ENCODE data around the gene HAUS3. TPM values are rescaled to one million over a fixed set of nuclear protein-coding genes. Genes with fewer than 3 reads are reported as not detected.
A peak's percentile ranks its signal among the peaks of the same experiment; 100 is the strongest.

The HAUS3 gene
- total and polyA plus RNA-seq, 2 of the 8 experiments (the other 6 are each of a cell fraction or from before 2014, with no cell fraction given): 3.2 to 14.8 TPM

DNA sequence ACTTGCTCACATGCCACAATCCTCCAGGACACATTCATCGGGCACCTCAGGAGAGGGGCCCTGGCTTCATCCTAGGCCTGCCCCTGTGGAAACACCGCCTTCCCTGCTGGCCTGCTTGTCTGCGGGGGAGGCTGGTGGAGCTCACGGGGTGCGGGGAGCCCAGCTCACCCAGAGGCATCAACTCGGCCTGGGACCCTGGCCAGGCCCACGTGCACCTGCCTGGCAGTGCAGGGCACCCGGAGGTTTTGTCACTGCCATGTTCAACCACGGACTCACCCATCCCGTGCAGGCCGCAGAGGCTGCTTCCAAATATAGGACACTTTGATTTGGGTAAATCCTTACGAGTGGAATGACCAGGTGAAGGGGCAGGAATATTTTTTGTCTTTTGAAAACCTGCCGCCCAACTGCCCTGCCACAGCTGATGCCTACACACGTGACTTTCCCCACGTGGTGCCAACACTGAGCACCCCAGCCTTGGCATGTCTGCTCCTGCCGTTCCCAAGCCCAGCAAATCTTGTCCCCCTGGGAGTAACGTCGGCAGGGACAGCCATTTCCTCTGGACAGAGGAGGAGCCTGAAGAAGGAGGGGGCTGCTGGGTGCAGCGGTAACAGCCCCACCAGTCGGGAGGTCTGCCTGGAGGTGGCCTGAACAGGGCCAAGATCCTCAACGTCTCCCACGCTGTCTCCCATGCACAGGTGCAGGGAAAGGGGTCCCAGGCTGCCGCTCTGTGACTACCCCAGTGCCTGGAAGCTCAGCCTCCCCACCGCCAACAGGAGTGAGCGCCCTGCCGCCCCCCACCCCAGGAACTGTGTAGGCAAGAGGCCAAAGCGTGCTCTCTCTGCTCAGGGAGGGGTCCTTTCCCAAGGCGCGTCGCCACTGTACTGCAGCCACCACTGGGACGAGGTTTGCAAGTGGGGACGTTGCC lies 11.5 kb upstream of the HAUS3 start:
- H3K18ac ChIP-seq (ENCODE audit: extremely low read depth, low read length): no peak overlapping the region
- H3K14ac ChIP-seq (ENCODE audit: insufficient read length): no peak overlapping the region
- TF ChIP-seq TBP (IDR thresholded peaks at IDR 0.05; ENCODE audit: low read depth, low read length) (no peak), TEAD4 (IDR thresholded peaks at IDR 0.05; ENCODE audit: low read depth, low read length) (no peak), RFX5 (IDR thresholded peaks at IDR 0.05; ENCODE audit: borderline replicate concordance, low read depth, low read length) (no peak), JUN (IDR thresholded peaks at IDR 0.05; ENCODE audit: low read depth, low read length) (no peak), SP1 (IDR thresholded peaks at IDR 0.05; ENCODE audit: low read depth, low read length) (no peak), ZNF274 (IDR thresholded peaks at IDR 0.05; ENCODE audit: borderline replicate concordance, extremely low read depth, low read length) (no peak)
- TF ChIP-seq, protein P1, sequence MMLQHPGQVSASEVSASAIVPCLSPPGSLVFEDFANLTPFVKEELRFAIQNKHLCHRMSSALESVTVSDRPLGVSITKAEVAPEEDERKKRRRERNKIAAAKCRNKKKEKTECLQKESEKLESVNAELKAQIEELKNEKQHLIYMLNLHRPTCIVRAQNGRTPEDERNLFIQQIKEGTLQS (IDR thresholded peaks at IDR 0.05; ENCODE audit: insufficient read depth, low read depth, low read length): no peak
- H3K4me3 ChIP-seq (ENCODE audit: extremely low read depth in 1 of 4, insufficient read depth in 2 of 4, low read depth in 3 of 4, low read length in 4 of 4): no peak overlapping the region
- H4K8ac ChIP-seq (ENCODE audit: extremely low read depth, insufficient read depth, low read length): no peak overlapping the region
- H3K23me2 ChIP-seq (ENCODE audit: low read depth, low read length): no peaks in the 10 kb centered on the region
- DNase-seq (ENCODE audit: low read depth in 1 of 2, low spot score in 2 of 2) (no peak), FAIRE-seq (no peak)
- H3K79me2 ChIP-seq (ENCODE audit: control insufficient read depth in 1 of 2, insufficient read depth in 2 of 2, low read length in 2 of 2): no peaks in the 10 kb centered on the region
- H2BK5ac ChIP-seq (ENCODE audit: low read depth, low read length): 0 out of 2 replicates have a peak overlapping the region, but pooled peaks have one; percentile 49
- H3K23ac ChIP-seq (ENCODE audit: insufficient read length): no peak overlapping the region
- no peak overlapping the region for H2BK12ac ChIP-seq (ENCODE audit: low read depth, low read length)
- H3K36me3 ChIP-seq (ENCODE audit: control insufficient read depth in 2 of 4, insufficient read depth in 4 of 4, low read length in 3 of 4): peaks cover 0 to 5% (median 2%) of the 10 kb centered on the region in 4 experiments; a peak in 2 of 8 replicates
- POLR2A ChIA-PET (ENCODE audit: partially characterized antibody): no interaction called here
- H3K4me2 ChIP-seq (ENCODE audit: insufficient read depth in 1 of 2, low read depth in 2 of 2, low read length in 2 of 2): no peak overlapping the region
- no peak overlapping the region; a peak in 1 of 7 replicates for H3K9ac ChIP-seq (replicated peaks in 1 of 4; ENCODE audit: extremely low read depth in 1 of 4, low read depth in 3 of 4, low read length in 3 of 4)
- H2BK120ac ChIP-seq (replicated peaks; ENCODE audit: low read depth, low read length): no peak overlapping the region
- no peak overlapping the region for H2AFZ ChIP-seq (ENCODE audit: low read length)
- H3K27me3 ChIP-seq (replicated peaks in 1 of 4; ENCODE audit: control insufficient read depth in 3 of 4, extremely low read depth in 1 of 4, insufficient read depth in 3 of 4, low read length in 3 of 4): no peaks in the 10 kb centered on the region
- no peak overlapping the region for H3K27ac ChIP-seq (ENCODE audit: low read depth, low read length)
- WGBS, 2 experiments (ENCODE audit: extremely low coverage in 1 of 2, insufficient coverage in 1 of 2, insufficient read length in 1 of 2, insufficient replicate concordance in 2 of 2, low coverage in 1 of 2, low lambda C conversion rate in 2 of 2, missing lambda C conversion rate in 1 of 2): 88% methylated on average over 32 of the region's 32 CpGs; no CpG with 5 or more reads in 1 of the 2 experiments
- CTCF ChIA-PET (ENCODE audit: partially characterized antibody): interaction anchor here (1.2 kb wide), 1 partner anchor 16 kb away, joined by 3 read pairs; no protein-coding TSS in a partner anchor
- no peak overlapping the region for H3K56ac ChIP-seq (replicated peaks; ENCODE audit: insufficient read length, low read depth, low read length)
- no peak overlapping the region for H4K5ac ChIP-seq (ENCODE audit: insufficient read length, low read depth, low read length)
- no peak overlapping the region for H3K4ac ChIP-seq (replicated peaks; ENCODE audit: insufficient read length, low read depth, low read length)
- H2AK5ac ChIP-seq (ENCODE audit: low read depth, low read length): no peak overlapping the region
- 0 out of 7 replicates have a peak, but pooled peaks cover 0 to 4% (median 0%) of the 10 kb centered on the region in 4 experiments for H3K4me1 ChIP-seq (replicated peaks in 1 of 4; ENCODE audit: control insufficient read depth in 3 of 4, insufficient read depth in 4 of 4, low read length in 3 of 4)
- no peak overlapping the region for H2BK20ac ChIP-seq (ENCODE audit: low read length)
- no peaks in the 10 kb centered on the region for H3K9me3 ChIP-seq (ENCODE audit: insufficient read depth in 2 of 2, low read depth in 1 of 2, low read length in 1 of 2)
- no peak overlapping the region for H4K91ac ChIP-seq (replicated peaks; ENCODE audit: insufficient read length, low read length)
- H3K79me1 ChIP-seq (ENCODE audit: low read depth, low read length): no peaks in the 10 kb centered on the region
- peaks cover 0 to 5% of the 10 kb centered on the region in 2 experiments for H4K20me1 ChIP-seq (replicated peaks in 1 of 2; ENCODE audit: control insufficient read depth in 1 of 2, insufficient read depth in 2 of 2, low read length in 2 of 2)
- no peak overlapping the region for H2BK15ac ChIP-seq (ENCODE audit: low read length)
